Mammary epithelial cell (primary cell): ENCODE data around the gene DOLPP1.

Experiments
- CTCF ChIP-seq, 2 donors: IDR thresholded peaks in 1 of 2; conservative IDR thresholded peaks in 1 of 2; 2 replicates each; pipeline ENCODE4 v1.5.1; 2011 to 2012; ENCODE audit warnings: inconsistent platforms in 2 of 2, low read length in 2 of 2, mild to moderate bottlenecking in 2 of 2, control low read depth in 1 of 2, low read depth in 1 of 2; ENCODE audit not compliant: insufficient read depth in 1 of 2; ENCODE audit errors: extremely low read depth in 1 of 2
- EZH2 ChIP-seq: IDR thresholded peaks from 2 replicates; pipeline ENCODE4 v1.6.1; 2012; ENCODE audit warnings: low read length, inconsistent platforms, borderline replicate concordance

GRCh38 chr9:129075996-129076639, 4.8 kb upstream of the DOLPP1 start:
- TF ChIP-seq CTCF (conservative IDR thresholded peaks at IDR 0.05 in 1 of 2, IDR thresholded peaks at IDR 0.05 in 1 of 2; ENCODE audit: extremely low read depth in 1 of 2, insufficient read depth in 1 of 2, low read depth in 1 of 2, low read length in 2 of 2): no peak
- no peak for TF ChIP-seq EZH2
